Measurements from ENCODE around the gene HERC2.
"Not testable (repeated sequence)": the region's sequence is repeated elsewhere in the genome, so short reads cannot be mapped to it uniquely, and the experiment has no call there.

The HERC2 gene

GRCh38 chr15:28222612-28223011, 99.4 kb downstream of the HERC2 start:
- not testable (repeated sequence) for H3K4me1 ChIP-seq (ENCODE audit: control insufficient read depth, insufficient read depth, low read length, poor library complexity, severe bottlenecking); H3K4me3 ChIP-seq (ENCODE audit: extremely low read depth, insufficient read depth, low read length, poor library complexity, severe bottlenecking); H3K27ac ChIP-seq (ENCODE audit: low read depth, low read length, severe bottlenecking); H3K9me3 ChIP-seq (ENCODE audit: control insufficient read depth, low read length)
- H3K36me3 ChIP-seq (ENCODE audit: control insufficient read depth, insufficient read depth, low read length) = peaks cover 38% of the 10 kb centered on the region
- WGBS, 2 experiments (ENCODE audit: insufficient coverage in 2 of 2) = 94 to 98% methylated on average over 5 to 6 of the region's 7 CpGs

GRCh38 chr15:28221696-28222095, 100.3 kb downstream of the HERC2 start:
- H3K4me1 ChIP-seq (ENCODE audit: control insufficient read depth, insufficient read depth, low read length, poor library complexity, severe bottlenecking); H3K4me3 ChIP-seq (ENCODE audit: extremely low read depth, insufficient read depth, low read length, poor library complexity, severe bottlenecking); H3K27ac ChIP-seq (ENCODE audit: low read depth, low read length, severe bottlenecking); H3K9me3 ChIP-seq (ENCODE audit: control insufficient read depth, low read length): not testable (repeated sequence)
- peaks cover 32% of the 10 kb centered on the region for H3K36me3 ChIP-seq (ENCODE audit: control insufficient read depth, insufficient read depth, low read length)
- WGBS, 2 experiments (ENCODE audit: insufficient coverage in 2 of 2) = 100% methylated on average over 1 of the region's 4 CpGs; no CpG with 5 or more reads in 1 of the 2 experiments

GRCh38 chr15:28219116-28219515, 102.9 kb downstream of the HERC2 start:
- Histone ChIP-seq H3K36me3 (ENCODE audit: control insufficient read depth, insufficient read depth, low read length) (peaks cover 31% of the 10 kb centered on the region), H3K9me3 (ENCODE audit: control insufficient read depth, low read length) (no peaks in the 10 kb centered on the region)

GRCh38 chr15:28216946-28217546, 104.9 kb downstream of the HERC2 start:
- peaks cover 28% of the 10 kb centered on the region for H3K36me3 ChIP-seq (ENCODE audit: control insufficient read depth, insufficient read depth, low read length)
- H3K9me3 ChIP-seq (ENCODE audit: control insufficient read depth, low read length); H3K4me1 ChIP-seq (ENCODE audit: control insufficient read depth, insufficient read depth, low read length, poor library complexity, severe bottlenecking); H3K27ac ChIP-seq (ENCODE audit: low read depth, low read length, severe bottlenecking); H3K4me3 ChIP-seq (ENCODE audit: extremely low read depth, insufficient read depth, low read length, poor library complexity, severe bottlenecking): not testable (repeated sequence)
- WGBS, 2 experiments (ENCODE audit: insufficient coverage in 2 of 2) = 92 to 94% methylated on average over 6 to 8 of the region's 14 CpGs

More at GRCh38 chr15:28219116-28219515, 102.9 kb downstream of the HERC2 start:
- Histone ChIP-seq H3K4me3 (ENCODE audit: extremely low read depth, insufficient read depth, low read length, poor library complexity, severe bottlenecking) (no peak overlapping the region), H3K27ac (ENCODE audit: low read depth, low read length, severe bottlenecking) (no peak overlapping the region), H3K4me1 (ENCODE audit: control insufficient read depth, insufficient read depth, low read length, poor library complexity, severe bottlenecking) (no peaks in the 10 kb centered on the region)
- WGBS, 2 experiments (ENCODE audit: insufficient coverage in 2 of 2) = 91 to 92% methylated on average over 4 to 9 of the region's 10 CpGs

- not testable (repeated sequence) for H3K4me3 ChIP-seq (ENCODE audit: extremely low read depth, insufficient read depth, low read length, poor library complexity, severe bottlenecking); H3K9me3 ChIP-seq (ENCODE audit: control insufficient read depth, low read length); H3K4me1 ChIP-seq (ENCODE audit: control insufficient read depth, insufficient read depth, low read length, poor library complexity, severe bottlenecking); H3K27ac ChIP-seq (ENCODE audit: low read depth, low read length, severe bottlenecking)
- peaks cover 23% of the 10 kb centered on the region for H3K36me3 ChIP-seq (ENCODE audit: control insufficient read depth, insufficient read depth, low read length)
- WGBS, 2 experiments (ENCODE audit: insufficient coverage in 2 of 2) = no CpG with 5 or more reads among the region's 14 CpGs
These were observed 106.5 kb downstream of the HERC2 start for GRCh38 chr15:28215521-28215920.

GRCh38 chr15:28214006-28214790, 107.8 kb downstream of the HERC2 start:
- H3K4me3 ChIP-seq (ENCODE audit: extremely low read depth, insufficient read depth, low read length, poor library complexity, severe bottlenecking); H3K4me1 ChIP-seq (ENCODE audit: control insufficient read depth, insufficient read depth, low read length, poor library complexity, severe bottlenecking): not testable (repeated sequence)
- WGBS, 2 experiments (ENCODE audit: insufficient coverage in 2 of 2) = 95 to 96% methylated on average over 21 to 34 of the region's 39 CpGs

GRCh38 chr15:28213393-28213792, 108.6 kb downstream of the HERC2 start:
- not testable (repeated sequence) for H3K9me3 ChIP-seq (ENCODE audit: control insufficient read depth, low read length); H3K4me3 ChIP-seq (ENCODE audit: extremely low read depth, insufficient read depth, low read length, poor library complexity, severe bottlenecking); H3K27ac ChIP-seq (ENCODE audit: low read depth, low read length, severe bottlenecking); H3K4me1 ChIP-seq (ENCODE audit: control insufficient read depth, insufficient read depth, low read length, poor library complexity, severe bottlenecking)
- peaks cover 14% of the 10 kb centered on the region for H3K36me3 ChIP-seq (ENCODE audit: control insufficient read depth, insufficient read depth, low read length)
- WGBS, 2 experiments (ENCODE audit: insufficient coverage in 2 of 2) = 100% methylated on average over 1 of the region's 8 CpGs

More at GRCh38 chr15:28214006-28214790, 107.8 kb downstream of the HERC2 start:
- H3K36me3 ChIP-seq (ENCODE audit: control insufficient read depth, insufficient read depth, low read length) = peaks cover 17% of the 10 kb centered on the region
- not testable (repeated sequence) for H3K9me3 ChIP-seq (ENCODE audit: control insufficient read depth, low read length); H3K27ac ChIP-seq (ENCODE audit: low read depth, low read length, severe bottlenecking)

- Histone ChIP-seq H3K4me3 (ENCODE audit: extremely low read depth, insufficient read depth, low read length, poor library complexity, severe bottlenecking) (no peak overlapping the region), H3K36me3 (ENCODE audit: control insufficient read depth, insufficient read depth, low read length) (peaks cover 13% of the 10 kb centered on the region), H3K27ac (ENCODE audit: low read depth, low read length, severe bottlenecking) (no peak overlapping the region), H3K4me1 (ENCODE audit: control insufficient read depth, insufficient read depth, low read length, poor library complexity, severe bottlenecking) (no peaks in the 10 kb centered on the region), H3K9me3 (ENCODE audit: control insufficient read depth, low read length) (no peaks in the 10 kb centered on the region)
- 87 to 97% methylated on average over 4 of the region's 6 CpGs for WGBS, 2 experiments (ENCODE audit: insufficient coverage in 2 of 2)
These were observed 113.4 kb downstream of the HERC2 start for GRCh38 chr15:28208583-28208982.

- not testable (repeated sequence) for H3K27ac ChIP-seq (ENCODE audit: low read depth, low read length, severe bottlenecking); H3K9me3 ChIP-seq (ENCODE audit: control insufficient read depth, low read length); H3K4me1 ChIP-seq (ENCODE audit: control insufficient read depth, insufficient read depth, low read length, poor library complexity, severe bottlenecking); H3K4me3 ChIP-seq (ENCODE audit: extremely low read depth, insufficient read depth, low read length, poor library complexity, severe bottlenecking)
- peaks cover 18% of the 10 kb centered on the region for H3K36me3 ChIP-seq (ENCODE audit: control insufficient read depth, insufficient read depth, low read length)
- WGBS, 2 experiments (ENCODE audit: insufficient coverage in 2 of 2) = no CpG with 5 or more reads among the region's 10 CpGs
These were observed 116.3 kb downstream of the HERC2 start for GRCh38 chr15:28205640-28206039.

GRCh38 chr15:28203055-28203828, 118.7 kb downstream of the HERC2 start:
- H3K4me3 ChIP-seq (ENCODE audit: extremely low read depth, insufficient read depth, low read length, poor library complexity, severe bottlenecking); H3K9me3 ChIP-seq (ENCODE audit: control insufficient read depth, low read length); H3K27ac ChIP-seq (ENCODE audit: low read depth, low read length, severe bottlenecking); H3K4me1 ChIP-seq (ENCODE audit: control insufficient read depth, insufficient read depth, low read length, poor library complexity, severe bottlenecking): not testable (repeated sequence)
- H3K36me3 ChIP-seq (ENCODE audit: control insufficient read depth, insufficient read depth, low read length) = peaks cover 26% of the 10 kb centered on the region
- WGBS, 2 experiments (ENCODE audit: insufficient coverage in 2 of 2) = 90 to 93% methylated on average over 7 to 8 of the region's 18 CpGs
